GM19438 (cell line): ENCODE results near the gene FIBCD1.
"Not testable (repeated sequence)": the region's sequence is repeated elsewhere in the genome, so short reads cannot be mapped to it uniquely, and the experiment has no call there.

ENCODE experiments used
- ATAC-seq: cut with Tn5 transposase; IDR thresholded peaks from one replicate; pipeline ENCODE4 v1.9.1; 2021; ENCODE audit warnings: low read depth; ENCODE audit not compliant: unreplicated experiment

Gene FIBCD1

DNA sequence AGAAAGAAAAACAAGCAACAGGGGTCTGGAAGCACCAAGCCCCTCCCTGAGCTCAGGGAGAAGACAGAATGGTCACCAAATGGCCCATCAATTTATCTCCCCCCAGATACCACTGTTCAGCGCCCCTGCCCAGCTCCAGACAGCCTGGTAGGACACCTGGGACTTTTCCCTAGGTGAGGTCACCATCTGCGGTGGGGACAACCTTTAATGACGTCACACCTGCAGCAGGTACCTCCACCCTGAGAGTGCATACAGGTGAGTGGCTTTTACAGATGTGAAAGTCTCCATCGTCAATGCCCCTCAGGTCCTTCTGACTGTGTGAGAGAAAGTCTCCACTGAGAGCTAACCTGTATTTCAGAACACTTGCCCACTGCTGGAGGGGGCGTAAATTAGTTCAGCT is 35.6 kb upstream of the FIBCD1 start:
- ATAC-seq, result no peak

DNA sequence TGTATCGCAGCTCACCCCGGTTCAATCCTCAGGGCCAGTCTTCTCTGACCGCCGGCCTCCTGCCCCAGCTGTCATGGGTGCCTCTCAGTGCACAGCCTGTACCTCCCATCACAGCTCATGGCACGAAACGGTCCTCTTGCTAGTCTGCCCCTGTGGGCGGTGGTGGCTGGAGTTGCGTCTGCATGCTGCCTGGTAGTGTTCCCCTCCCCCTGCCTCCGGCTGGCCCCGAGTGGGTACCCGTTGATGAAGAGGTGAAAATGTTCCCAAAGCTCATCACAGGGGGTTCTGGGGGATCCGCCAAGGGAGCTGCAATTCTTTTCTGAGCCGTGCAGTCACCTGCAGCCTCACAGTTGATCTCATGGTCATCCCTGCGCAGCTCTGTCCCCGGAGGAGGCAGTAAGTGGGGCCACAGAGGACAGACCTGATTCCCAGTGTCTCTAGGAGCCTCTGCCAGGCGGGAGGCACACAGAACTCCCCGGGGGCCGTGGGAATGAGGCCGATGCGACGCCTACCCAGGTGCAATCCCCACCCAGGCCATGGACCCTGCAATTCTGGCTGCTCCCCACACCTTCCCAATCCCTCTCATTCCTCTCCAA is 34.7 kb upstream of the FIBCD1 start:
- no peak for ATAC-seq

DNA sequence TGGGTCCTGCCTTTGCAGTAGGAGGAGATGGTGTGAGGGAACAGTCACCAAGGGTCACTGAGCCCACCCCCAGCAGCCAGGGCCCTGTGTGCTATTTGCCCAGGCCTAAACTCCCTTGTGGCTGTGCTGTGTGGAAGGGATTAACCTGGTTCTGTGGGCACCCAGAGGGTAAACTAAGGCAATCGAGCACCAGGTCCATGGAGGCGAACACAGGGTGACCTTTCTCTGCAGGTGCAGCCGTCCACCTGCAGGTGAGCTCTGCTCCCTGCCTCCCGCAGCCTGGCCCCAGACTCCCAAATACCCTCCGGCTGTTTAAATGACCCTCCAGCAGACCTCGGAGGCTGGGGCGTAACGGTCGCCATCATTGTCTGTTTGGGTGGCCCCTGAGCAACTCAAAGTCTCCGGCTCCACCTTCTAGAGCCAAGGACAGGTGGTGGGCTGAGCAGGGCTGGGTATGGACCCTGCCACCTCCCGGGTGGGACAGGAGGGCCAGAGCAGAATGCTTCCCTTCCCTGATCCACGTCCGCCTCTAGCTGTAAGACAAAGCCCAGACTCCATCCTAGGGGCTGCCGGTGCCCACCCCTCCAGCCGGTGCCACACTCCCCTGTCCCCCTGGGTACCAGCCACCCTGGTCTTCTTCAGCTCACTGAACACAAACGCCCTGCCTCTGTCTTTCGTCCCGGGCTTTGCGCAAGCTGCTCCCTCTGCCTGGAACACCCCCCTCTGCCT is 34.1 kb upstream of the FIBCD1 start:
- ATAC-seq, result no peak

DNA sequence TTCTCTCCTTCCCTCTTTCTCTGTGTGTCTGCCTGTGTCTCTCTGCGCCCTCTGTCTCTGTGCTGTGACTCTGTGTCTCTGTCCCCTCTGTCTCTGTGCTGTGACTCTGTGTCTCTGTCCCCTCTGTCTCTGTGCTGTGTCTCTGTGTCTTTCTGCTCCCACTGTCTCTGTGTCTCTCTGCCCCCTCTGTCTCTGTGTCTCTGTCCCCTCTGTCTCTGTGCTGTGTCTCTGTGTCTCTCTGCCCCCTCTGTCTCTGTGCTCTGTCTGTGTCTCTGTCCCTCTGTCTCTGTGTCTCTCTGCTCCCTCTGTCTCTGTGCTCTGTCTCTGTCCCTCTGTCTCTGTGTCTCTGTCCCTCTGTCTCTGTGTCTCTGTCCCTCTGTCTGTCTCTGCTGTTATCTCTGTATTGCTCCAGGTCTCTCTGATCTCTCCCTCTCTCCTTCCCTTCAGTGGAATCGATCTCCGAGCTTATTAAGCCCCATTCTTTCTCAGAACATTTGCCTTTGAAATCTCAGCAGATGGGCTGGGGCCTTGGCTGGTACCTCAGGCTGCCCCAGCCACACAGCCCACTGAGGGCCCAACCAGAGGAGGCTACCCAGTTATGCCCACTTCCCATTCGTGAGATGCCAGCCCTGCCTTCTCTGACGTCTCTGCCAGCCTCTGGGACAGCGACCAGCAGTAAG is 33.4 kb upstream of the FIBCD1 start:
- ATAC-seq, result no peak

DNA sequence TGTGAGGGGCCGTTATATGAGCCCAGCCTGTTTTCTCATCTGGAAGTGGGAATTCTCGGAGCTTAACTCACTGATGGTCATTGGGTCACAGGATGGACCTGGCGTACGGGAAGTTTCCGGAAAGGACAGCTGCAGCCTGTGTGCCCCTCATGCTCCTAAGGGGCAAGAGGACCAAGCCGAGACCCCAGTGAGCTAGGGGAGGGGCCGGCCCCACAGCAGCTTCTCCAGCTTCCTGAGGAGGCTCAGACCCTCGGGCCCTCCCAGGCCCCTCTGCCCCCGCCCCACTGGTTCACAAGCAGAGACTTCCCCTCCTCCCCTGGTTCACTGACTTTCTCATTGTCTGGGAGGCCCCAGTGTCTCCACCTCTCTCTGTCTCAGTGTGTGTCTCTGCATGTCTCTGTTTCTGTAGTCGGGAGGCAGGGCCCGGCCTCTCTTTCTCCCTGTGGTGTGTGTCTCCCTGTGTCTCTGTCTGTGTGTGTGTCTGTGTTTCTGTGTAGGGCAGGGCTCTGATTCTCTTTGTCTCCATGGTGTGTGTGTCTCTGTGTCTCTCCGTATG is 32.3 kb upstream of the FIBCD1 start:
- no peak for ATAC-seq

DNA sequence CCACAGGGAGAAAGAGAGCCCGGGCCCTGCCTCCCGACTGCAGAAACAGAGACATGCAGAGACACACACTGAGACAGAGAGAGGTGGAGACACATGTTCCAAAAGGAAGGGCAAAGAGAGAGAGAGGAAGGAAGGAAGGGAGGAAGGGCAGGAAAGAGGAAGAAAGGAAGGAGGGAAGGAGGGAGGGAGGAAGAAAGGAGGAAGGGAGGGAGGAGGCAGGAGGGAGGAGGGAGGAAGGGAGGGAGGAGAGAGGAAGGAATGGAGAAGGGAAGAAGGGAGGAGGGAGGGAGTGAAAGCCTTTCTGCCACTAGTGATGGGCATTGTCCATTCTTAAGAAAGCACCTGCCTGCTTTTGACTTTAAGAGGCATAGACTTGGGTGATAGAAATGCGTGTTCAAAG is 31.8 kb upstream of the FIBCD1 start:
- ATAC-seq, result no peak

DNA sequence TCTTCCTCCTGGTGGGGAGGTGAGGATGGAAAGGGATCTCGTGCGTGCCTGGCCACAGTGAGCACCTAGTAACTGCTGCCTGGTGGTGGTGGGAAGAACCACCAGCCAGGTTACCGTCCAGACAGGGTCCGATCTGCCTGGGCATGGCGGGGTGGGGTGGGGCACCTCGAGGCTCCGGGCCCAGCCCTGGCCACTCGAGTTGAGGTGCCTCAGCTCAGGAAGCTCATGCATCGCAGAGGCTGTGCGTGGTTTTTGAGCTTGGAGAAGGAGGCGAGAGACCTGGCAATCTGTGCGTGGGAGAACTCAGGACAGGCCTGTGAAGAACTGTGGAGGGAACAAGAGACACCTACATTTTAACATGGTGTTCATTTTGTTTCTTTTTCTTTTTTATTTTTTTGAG is 31.0 kb upstream of the FIBCD1 start:
- no peak for ATAC-seq

DNA sequence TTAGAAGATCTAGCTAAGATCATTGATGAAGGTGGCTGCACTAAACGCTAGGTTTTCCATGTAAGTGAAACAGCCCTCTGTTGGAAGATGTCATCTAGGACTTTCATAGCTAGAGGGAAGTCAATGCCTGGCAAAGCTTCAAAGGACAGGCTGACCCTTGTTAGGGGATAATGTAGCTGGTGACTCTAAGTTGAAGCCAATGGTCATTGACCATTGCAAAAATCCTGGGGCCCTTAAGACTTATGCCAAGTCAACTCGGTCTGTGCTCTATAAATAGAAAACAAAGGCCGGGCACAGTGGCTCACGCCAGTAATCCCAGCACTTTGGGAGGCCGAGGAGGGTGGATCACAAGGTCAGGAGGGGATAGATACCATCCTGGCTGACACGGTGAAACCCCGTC is 26.6 kb upstream of the FIBCD1 start:
- ATAC-seq, result no peak

DNA sequence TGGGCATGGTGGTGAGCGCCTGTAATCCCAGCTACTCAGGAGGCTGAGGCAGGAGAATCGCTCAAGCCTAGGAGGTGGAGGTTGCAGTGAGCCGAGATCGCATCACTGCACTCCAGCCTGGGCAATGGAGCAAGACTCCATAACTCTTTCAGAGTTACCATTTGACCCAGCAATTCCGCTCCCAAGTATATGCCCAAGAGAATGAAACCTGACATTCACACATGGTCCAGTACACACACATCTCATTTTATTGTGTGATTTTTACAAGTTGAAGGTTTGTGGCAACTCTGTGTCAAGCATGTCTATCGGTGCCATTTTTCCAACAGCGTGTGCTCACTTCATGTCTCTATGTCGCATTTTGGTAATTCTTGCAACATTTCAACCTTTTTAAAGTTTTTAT is 24.9 kb upstream of the FIBCD1 start:
- no peak for ATAC-seq

DNA sequence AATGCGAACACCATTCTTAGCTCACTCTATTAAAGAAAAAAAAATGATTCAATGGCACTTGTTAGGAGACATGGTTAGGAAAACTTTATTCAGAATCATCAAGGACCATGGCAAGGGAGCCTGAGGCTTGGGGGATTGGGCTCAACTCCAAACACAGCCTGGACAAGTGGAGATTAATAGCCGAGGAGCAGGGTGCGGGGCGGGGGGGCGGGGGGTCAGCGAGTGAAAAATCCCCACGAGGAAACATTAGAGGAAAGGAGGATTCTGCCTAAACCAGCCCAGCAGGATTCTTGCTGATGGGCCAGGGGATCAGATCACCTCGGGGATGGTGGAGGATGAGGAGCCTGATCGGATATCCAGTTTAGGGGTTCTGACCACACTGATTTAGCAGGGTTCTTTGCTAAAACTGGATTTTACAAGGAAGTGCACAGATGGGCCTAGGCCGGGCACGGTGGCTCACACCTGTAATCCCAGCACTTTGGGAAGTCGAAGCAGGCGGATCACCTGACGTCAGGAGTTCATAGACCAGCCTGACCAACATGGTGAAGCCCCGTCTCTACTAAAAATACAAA is 24.4 kb upstream of the FIBCD1 start:
- ATAC-seq, result no peak

DNA sequence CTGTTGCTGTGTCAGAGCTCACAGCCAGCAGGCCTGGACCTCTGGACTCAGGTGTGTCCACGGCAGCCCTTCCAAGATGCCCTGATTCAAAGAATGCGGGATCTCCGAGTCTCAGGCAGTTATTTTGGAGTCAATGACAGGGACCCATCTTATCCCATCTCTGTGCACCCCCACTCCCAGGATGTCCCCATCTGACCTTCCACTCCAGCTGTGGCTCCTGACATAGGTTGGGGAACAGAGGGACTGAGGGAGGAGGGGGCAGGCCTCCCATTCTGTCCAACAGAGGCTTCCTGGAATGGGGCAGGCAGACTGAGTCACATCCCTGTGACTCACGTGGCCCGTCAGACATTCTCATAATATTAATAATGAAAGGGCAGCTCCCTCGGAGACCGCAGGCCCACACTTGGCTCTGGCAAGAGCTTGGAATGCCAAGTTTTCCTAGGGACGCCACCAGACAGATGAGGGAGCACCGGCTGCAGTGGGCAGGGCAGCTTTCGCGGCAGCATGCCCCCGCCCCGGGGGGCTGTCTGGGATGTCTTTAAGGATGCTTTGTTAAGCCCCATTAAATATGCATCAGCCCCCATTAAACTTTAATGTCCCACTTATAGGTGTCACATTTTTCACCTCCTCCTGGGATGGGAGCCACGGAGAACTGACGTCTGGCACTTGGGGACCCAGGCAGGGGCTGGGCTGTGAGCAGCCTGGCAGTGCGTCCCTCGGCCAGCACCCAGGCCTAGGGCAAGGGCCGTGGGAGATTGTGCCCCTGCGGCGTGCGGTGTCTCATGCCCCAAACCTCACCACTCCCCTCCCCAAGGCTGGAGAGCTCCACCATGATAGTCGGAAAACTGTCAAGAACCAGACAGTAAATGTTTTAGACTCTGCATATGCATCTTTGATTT is 23.6 kb upstream of the FIBCD1 start:
- no peak for ATAC-seq

DNA sequence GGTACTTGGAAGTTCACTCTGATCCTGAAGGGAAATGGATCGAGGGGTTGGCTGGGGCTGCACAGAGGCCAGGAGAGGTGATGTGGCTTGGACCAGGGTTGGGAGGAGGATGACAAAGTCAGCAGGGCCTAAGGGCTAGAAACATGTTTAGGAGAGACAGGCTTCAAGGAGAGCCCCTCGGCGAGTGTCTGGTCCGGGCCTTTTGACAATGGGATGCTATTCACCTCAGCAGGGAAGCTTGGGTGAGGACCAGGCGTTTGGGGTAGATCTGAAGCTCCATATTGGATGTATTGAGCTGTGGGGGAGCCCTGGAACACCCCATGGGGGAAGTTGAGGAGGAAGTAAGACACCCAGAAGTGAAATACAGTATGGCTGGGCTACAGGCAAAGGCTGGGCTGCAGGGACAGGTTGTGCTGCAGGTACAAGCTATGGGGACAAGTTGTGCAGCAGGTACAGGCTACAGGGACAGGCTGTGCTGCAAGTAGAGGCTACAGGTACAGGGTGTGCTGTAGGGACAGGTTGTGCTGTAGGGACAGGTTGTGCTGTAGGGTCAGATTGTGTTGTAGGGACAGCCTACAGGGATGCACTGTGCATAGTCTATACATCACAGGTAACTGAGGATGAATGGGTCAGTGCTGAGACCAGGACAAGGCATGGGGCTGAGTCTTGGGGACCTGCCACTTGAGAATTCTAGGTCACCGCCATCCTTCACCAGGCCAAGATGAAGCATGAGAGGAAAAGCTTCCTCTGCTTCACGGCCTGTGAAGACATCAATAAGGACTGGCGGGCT is 22.7 kb upstream of the FIBCD1 start:
- no peak for ATAC-seq

DNA sequence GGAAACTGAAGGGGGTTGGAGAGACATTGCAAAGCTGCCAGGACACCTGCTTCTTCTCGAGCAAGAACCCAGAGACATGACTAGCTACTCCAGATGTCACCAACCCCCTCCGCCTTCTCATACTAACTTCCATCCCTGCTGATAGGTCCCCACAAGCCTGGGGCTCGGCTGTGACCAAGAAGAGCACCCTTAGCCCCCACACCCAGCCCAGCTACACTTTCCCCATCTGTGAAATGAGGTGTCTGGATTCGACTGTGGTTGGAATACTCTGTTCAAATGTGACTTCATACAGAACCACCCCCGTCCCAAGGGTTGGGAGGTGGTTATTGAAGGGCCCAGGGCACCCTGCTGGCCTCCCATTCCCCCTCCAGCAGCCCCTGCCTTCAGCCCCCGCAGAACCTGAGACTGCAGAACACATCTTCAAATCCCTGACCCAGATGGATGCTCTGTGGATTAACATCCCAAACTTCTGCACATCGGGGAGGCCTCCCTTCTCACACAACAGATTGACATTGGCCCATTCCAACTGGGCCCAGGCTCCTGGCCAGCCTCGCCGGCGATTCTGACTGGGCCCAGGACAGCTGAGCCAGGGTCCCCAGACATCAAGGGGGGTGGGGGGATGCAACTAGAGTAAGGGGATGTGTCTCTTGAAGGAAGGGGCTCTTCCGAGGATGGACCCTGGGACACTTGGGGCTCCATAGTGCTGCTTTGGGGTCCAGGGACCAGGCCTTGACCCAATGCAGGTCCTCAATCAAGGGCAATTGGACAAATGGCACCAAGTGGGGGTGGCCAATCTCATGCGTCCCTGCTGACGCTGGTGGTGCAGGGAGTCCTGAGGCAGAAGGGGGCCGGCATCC is 21.7 kb upstream of the FIBCD1 start:
- ATAC-seq, result no peak

DNA sequence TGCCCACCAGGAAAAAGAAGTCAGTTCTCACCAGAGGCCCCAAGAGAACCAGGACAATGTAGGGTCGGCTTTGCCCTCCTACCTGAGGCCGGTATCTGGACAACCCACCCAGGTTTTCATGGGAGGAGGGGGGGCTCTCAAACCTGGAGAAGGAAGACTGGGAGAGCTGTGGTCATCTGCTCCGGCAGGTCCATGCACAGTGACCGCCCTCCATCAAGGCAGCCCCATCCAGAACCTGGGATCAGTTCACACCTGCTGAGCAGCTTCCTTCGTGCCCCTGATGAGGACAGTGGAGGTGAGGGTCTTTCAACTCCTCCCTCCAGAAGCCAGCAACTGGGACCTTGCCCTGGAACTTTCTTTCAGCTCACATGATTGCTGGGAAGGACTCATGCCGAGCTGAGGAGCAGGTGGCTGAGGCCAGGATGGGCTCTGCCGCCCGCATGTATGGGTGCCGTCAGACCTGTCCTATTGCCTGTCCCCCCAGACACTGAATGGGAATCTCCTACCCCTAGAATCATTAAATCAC is 20.8 kb upstream of the FIBCD1 start:
- ATAC-seq, result no peak

DNA sequence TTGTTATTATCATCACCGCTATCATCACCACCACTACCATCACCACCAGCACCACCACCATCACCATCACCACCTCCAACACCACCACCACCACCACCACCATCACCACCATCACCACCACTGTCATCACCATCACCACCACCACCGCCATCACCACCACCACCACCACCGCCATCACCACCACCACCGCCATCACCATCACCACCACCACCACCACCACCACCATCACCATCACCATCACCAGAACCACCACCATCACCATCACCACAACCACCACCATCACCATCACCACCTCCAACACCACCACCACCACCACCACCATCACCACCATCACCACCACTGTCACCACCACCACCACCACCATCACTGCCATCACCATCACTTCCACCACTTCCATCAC is 19.5 kb upstream of the FIBCD1 start:
- ATAC-seq, result not testable (repeated sequence)

DNA sequence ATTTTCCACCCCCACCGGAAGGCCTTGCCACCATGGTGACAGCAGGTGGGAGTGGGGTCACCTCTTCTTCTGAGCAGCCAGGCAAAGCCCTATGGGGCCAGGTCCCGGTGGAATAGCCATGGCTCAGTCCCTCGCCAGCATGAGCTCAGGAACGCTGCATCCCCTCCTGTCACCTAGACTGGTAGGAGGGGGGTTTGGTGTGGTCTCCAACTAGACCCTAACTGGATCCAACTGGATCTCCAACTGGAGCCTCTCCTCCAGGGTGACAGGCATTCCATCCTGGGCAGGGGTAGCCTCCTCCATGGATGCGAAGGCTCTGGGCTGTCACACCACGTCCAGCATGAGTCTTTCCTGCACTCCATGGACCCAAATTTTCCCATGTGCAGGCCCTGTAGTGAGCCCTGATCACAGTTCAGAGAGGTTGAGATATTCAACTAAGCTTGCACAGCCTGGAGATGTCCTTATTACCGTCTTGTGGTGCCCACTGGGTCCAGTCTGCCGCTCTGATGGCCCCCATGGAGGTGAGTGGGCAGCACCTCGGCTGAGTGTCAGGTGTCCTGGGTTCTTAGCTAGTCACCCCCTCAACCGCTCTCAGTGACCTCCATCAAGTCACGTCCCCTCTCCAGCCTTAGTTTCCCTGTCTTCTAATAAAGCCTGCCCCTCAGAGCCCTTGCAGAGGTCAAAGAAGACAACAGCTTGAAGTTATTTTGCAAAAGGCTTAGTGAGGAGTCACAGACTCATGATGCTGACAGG is 18.6 kb upstream of the FIBCD1 start:
- no peak for ATAC-seq

DNA sequence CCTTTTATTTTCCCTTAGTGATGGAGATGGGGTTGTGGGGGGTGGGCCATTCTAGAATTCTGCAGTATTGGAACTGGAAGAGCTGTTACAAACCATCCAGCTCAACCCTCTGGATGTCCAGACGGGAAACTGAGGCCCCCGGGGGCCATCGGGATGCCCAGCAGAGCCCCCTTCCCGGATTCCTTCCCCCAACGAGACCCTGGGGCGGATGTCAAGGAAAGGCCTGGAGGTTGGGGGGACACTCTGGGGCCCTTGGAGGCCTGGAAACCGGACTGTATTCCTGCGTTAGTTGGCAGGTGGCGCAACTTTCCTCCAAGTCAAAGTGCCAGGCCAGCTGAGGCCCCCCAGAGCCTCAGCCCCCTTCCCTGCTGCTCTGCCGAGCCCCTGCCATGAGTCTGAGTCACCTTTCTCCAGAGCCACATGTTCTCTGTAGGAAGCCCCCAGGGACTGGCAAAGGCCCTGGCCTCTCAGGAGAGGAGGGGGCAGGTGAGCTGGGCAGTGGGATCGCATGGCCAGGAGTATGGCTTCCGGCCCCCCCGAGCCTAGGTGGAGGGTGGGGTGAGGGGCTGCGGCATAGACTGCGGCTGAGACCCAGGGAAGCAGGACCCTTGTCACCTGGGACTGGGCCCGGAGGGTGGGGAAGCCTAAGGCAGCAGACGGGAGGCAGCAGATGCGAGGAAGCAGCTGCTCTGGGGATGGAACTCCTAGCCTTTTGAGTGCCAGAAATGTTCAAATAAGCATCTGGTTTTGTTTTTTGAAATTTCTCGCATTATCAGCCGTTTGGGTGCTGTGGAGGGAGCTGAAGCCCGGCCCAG is 17.8 kb upstream of the FIBCD1 start:
- ATAC-seq, result no peak
